SK-N-MC (cell line): ENCODE data around the gene LTN1.

Experiments used
- EZH2 ChIP-seq: fragments of 200-600 bp; sonication (generic); IDR thresholded peaks from one replicate; pipeline ENCODE4 v1.6.1; 2017; ENCODE audit warnings: antibody characterized with exemption
- FOXP2 ChIP-seq: optimal IDR thresholded peaks from 2 replicates; pipeline ENCODE3; 2011; ENCODE audit warnings: mild to moderate bottlenecking, moderate library complexity; ENCODE audit not compliant: insufficient read depth; ENCODE audit errors: extremely low read length, control extremely low read depth
- POLR2AphosphoS5 ChIP-seq: IDR thresholded peaks from 2 replicates; pipeline ENCODE4 v1.6.1; 2012; ENCODE audit warnings: mild to moderate bottlenecking, low read depth, low read length, borderline replicate concordance

DNA sequence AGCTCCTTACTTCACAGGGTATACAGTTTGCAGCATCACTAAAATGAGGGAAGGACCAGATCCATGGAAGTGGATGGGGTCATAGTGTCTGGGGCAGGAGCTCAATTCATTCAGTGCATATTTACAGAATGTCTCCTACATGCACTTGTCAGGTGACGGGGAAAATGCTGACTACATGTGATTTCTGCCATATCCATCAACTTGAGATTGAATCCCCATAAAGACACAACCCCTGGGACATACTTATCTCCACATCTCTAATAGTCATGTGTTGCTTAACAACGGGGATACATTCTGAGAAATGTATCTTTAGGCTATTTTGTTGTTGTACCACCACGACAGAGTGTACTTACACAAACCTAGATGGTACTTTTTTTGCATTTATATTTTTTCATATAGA, 14.5 kb upstream of the LTN1 start:
- TF ChIP-seq EZH2: no peak
- no peak for TF ChIP-seq POLR2AphosphoS5
- TF ChIP-seq FOXP2: no peak
